Activated CD8-positive, alpha-beta memory T cell treated with anti-CD3 and anti-CD28 coated beads, Interleukin-2, amount 50 U/mL, for 4 hours (primary cell): ENCODE measurements around the gene EZH1.
"Not testable (repeated sequence)": the region's sequence is repeated elsewhere in the genome, so short reads cannot be mapped to it uniquely, and the experiment has no call there.

Experiments
- DNase-seq: peaks from one replicate; pipeline ENCODE4 v3.0.0-alpha.2; 2020

The EZH1 gene

DNA sequence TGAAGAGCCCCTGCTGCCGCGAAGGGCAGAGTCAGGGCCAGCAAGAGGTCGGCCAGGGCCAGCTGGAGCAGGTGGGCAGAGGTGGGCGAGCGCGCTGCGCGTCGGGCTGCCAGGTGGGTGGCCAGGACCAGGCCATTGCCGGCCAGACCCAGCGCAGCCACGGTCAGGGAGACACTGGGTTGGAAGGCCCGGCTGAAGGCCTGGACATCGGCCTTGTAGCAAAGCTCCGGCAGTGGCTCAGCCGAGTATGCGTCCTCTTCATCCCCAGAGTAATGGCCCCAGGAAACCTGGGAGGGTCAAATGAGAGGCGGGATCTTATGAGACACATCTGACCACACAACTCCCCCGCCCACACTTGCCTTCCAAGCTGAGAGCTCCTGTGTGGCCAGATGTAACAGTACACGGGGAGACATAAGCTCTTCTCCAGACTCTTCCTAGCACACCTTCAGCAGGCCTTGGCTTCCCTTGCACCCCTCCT, 64.5 kb downstream of the EZH1 start:
- no peak for DNase-seq

GRCh38 chr17:42679492-42680330, 65.1 kb downstream of the EZH1 start:
- DNase-seq = peak; percentile 74

GRCh38 chr17:42678951-42679491, 65.8 kb downstream of the EZH1 start:
- no peak for DNase-seq

DNA sequence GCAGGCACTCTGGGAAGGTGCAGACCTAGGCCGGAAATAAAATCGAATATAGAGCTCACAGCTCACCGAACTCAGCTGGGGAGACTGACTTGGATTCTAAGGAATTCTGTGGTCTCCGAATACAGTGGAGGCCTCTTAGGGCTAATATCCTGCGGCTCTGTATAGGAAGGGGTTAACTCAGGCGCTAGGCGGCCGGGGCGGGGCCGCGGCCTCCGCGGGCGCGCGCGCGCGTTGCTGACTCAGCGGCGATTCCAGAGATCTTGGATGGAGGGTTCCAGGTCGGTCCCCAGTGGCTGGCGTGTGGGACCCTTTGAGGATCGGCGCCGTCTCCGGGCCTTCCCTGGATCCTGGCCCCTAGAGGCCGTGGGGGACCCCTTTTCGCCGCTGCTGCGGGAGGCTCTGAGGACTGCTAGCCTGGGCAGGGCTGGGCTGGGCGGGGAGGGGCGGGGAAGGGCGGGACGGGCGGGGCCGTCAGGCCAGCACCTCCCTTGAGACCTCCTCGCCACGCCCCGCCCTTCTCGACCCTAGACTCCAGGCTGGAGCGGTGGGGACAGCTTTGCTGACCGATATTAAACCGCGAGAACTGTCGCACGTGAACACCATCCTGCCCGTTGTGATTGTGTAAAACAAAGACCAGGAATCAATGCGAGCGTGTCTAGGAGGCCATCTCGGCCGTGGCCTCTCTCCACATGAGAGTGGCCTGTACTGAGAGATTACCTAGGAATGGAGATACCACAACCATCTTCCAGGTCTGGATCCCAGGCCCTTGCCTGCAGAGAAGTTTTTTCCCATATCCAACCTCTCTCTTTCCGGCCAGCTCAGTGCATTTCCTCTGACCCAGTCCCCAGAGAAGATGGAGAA, 66.7 kb downstream of the EZH1 start:
- peak; percentile 78 for DNase-seq

- DNase-seq = peak; percentile 98
These were observed 67.6 kb downstream of the EZH1 start for GRCh38 chr17:42677012-42677857.

DNA sequence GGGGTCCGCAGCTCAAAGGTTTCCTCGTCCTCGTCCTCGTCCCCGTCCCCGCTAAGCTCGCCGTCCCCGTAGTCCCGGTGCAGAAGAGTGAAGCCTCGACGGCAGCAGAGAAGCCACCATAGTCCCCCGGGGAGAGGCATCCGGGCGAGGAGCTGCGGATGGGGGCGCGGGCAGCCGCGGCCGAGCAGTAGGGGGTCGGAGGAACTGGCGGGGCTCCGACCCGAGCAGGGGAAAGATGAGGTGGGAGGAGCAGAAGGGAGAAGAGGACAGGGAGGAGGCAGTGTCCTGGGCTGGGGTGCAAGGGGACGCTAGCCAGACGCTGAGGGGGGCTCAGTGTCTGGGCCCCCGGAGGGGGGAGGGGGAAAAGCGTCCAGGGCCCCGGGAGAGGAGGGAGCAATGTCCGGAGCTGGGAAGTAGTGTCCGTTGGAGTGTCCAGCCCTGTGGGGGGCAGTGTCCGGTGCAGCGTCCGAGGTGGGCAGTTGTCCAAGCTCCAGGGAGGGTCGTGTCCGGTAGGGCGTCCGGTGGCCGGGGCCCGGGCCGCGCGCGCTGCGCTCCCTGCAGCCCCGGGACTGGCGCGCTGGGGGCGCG, 68.3 kb downstream of the EZH1 start, which contains the start of gene PLEKHH3:
Gene PLEKHH3, minus strand, starts transcription at position 571 of the 588 bp plus-strand sequence. Its CDS starts 431 bp downstream, at position 140.
- DNase-seq = no peak

GRCh38 chr17:42675965-42676423, 68.8 kb downstream of the EZH1 start:
- no peak for DNase-seq

- DNase-seq = no peak
These were observed 69.4 kb downstream of the EZH1 start for GRCh38 chr17:42675348-42675964.

DNA sequence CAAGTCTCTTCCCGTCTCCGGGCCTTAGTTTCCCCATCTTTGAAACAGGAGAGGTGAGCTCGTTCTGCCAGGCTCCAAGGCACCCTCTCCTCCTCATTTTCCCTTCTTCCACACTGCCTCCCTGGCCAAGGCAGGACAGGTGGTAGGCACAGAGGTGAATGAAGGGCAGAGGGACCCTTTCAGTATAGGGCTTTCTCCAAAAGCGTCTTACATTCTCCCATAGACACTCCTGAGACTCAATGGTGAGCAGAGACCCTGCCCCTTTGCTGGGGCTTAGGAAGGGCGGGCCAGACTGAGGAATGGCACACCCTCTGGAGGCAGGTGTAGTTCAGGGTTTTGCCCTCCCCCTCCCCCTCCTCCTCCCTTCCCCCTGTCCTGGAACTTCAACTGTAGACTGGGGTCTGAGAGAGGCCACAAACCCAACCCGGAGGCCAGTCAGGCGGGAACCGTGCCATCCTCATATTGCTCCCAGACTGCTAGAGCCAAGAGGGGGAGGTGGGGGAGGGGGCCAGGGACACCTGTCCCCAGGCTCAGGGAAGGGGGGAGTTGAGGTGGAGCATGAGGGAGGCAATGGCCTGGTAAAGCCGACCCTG, 70.0 kb downstream of the EZH1 start:
- DNase-seq = no peak

DNA sequence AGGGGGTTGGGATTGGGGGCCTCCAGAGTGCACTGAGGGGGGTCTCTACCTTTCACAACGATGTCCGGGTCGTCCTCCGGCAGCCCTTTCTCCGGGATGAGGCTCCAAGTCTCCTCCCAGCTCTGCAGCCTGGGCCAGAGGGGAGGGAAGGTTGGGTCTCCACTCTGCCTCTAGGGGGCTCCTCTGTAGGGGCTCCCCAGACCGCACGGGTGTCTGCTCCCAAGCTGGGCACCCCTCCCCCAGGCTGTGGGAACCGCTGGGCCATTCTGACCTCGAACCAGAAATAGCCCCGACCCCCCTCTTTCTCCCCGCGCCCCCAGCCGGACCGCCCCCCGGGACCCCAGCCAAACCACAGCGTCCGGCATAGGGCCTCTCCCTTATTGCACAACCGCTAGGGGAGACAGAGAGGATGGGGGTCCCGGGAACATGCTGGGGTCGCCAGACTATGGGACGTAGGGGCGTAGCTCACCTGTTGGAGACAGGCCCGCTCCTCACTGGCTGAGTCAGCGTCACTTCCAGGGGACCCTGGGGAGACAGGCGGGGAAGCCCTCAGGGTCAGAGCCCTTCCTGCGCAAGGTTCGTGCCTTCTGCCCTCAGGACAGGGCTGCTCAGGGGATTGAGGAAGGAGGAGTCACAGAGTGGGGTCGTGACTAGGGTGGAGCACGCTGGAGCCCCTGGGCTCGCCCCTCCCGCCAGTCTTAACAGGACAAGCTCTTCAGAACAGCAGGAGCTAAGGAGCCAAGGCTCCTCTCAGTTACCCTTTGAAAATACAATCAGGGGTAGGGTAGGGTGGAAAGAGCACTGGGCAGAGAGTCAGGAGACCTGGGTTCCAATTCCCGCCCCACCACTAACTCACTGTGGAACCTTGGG, 70.7 kb downstream of the EZH1 start:
- no peak for DNase-seq

GRCh38 chr17:42673266-42673884, 71.5 kb downstream of the EZH1 start:
- no peak for DNase-seq

GRCh38 chr17:42672038-42672437, 72.8 kb downstream of the EZH1 start:
- DNase-seq = no peak

DNA sequence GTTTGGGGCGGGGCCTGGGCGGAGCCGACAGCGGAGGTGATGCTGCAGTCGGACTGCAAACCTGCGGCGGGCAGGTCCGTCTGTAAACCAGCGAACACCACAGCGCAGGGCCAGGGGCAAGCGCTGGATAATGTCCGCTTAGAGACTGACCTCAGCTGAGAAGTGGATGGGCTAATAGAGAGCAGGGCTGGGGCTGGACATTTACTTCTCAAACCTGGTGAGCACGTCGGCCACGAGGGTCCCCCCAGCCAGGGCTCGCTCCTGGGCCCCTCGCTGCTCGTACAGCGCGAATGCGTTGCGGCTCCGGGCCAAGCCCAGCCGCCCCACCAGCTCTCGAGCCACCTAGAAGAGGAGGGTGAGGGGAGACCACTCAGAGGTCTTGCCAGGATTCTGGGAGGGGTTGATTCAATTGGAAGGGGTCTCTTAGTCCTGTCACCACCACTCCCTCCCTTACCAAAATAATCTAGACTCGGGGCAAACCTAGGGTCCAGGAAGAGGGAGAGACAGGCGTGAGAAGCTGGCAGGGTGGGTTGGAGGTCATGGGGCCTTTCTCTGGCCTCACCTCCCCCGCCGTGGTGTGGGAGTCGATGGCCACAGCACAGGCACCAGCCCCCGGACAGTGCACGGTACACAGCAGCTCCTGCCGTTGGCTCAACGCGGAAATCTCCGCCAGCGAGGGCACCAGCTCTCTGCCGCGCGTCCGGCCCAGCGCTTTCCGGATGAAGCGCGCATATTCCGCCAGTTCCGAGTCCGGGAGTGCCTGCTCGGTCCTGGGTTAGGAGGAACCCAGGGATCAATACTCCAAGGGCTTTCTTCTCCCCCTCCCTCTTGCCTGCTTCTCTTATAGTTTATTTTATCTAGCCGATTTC, 73.8 kb downstream of the EZH1 start:
- no peak for DNase-seq

GRCh38 chr17:42669977-42670788, 74.7 kb downstream of the EZH1 start:
- no peak for DNase-seq

DNA sequence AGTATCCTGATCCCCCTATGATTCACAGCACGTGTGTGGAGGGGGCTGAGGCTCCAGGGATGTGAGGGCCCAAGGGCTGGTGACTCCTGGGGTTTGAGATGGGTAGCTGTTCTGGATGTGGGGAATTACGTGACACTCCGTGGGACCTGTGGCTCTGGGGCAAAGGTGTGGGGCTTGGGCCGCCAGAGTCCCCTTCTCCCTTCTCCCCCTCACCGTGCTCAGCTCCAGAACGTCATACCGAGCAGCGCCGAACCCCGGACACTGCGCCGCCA, 75.2 kb downstream of the EZH1 start:
- no peak for DNase-seq

DNA sequence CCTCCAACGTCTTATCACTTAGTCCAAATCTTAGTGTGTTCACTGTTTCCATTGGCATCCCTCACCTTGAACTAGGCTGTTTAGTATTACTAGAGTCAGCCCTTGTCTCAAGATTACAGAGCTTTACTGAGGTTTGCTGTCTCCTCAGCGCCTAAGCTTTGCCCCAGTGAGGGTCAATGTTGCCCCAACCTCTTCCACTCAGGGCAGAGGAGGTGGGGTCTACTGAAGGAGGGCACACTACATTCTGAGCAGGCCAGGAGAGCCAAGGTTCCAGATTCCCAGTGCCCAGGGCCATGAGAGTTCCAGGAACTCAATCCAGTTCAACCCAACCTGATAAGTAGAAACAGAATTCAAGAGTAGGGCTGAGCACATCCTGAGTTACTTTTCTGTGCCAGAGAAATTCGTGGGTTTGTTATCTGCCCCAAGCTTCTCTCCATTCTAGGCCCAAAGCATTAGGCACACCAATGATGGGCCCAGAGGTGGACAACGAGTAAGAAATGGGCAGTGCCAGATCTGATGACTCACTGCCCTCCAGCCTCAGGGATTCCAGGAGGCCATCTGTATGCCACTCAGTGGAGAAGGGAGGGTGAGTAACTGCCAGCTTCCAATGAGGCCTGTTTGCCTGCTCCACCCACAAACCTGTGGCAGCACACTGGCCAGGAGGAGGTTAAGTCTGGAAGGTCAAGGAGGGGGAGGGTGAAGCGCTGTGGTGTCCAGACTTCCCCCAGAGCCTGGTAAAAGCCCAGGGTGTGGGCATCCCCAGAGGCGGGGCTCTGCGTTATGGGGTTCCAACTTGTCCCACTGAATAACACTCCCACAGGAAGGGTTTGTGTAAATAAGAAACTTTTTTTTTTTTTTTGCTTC, 77.5 kb downstream of the EZH1 start:
- DNase-seq = no peak

DNA sequence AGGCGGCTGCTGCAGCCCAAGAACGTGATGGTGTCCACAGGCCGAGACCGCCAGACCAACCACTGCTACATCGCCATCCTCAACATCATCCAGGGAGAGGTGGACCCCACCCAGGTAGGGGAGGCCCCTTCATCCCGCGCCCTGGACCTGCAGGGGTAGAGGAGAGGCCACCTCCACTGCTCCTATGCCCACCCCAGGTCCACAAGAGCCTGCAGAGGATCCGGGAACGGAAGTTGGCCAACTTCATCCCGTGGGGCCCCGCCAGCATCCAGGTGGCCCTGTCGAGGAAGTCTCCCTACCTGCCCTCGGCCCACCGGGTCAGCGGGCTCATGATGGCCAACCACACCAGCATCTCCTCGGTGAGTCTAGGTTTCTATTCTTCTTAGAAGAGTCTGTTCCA, 78.7 kb downstream of the EZH1 start:
- not testable (repeated sequence) for DNase-seq
